Peyer's patch (tissue), 4 donors: ENCODE measurements around the gene FAM193A.

ENCODE experiments used
- POLR2A ChIP-seq, 2 donors: fragments of 450-650 bp; IDR thresholded peaks; one replicate each; pipeline ENCODE4 v1.5.1; 2017; ENCODE audit warnings: antibody characterized with exemption in 2 of 2, mild to moderate bottlenecking in 2 of 2, moderate library complexity in 2 of 2
- TF ChIP-seq, protein P1 (sequence below), 6 experiments: fragments of 450-650 bp in 4 of 6; fragments of 200-600 bp in 2 of 6; sonication (generic) in 1 of 6; IDR thresholded peaks; one replicate each; pipeline ENCODE4 v1.5.1; 2017 to 2019; ENCODE audit warnings: antibody characterized with exemption in 6 of 6, mild to moderate bottlenecking in 3 of 6, moderate library complexity in 1 of 6

DNA sequence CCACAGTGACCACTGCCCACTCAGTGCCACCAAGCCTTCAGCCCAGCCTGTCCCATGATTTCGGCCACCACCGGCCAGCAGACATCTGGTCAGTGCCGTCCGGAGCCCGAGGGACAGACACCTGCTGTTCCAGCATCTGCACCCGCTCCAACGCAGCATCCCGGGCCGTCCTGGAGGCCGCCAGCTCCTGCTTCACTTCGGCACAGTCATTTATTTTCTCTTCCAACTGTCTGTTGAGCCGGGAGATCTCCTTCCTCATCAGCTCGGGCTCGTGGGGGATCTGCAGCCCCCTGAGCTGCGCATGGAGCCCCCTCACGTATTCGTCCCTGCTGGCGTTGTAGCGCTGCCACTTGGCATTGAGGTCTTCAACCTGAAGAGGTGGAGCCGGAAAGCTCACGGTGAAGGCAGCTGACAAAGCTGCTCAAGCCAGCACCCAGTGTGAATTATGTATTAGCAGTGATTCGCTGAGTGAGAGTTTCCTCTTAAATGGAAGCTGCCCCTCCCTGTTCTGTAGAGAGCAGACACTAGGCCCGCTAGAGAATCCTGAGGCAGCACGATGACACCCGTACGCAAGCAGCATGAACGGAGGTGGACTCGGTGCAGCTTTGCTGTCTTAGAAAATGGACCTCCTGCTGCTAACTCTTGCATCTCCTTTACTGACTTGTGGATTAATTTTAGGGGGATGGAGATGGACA is 208.3 kb downstream of the FAM193A start:
- TF ChIP-seq, protein P1, sequence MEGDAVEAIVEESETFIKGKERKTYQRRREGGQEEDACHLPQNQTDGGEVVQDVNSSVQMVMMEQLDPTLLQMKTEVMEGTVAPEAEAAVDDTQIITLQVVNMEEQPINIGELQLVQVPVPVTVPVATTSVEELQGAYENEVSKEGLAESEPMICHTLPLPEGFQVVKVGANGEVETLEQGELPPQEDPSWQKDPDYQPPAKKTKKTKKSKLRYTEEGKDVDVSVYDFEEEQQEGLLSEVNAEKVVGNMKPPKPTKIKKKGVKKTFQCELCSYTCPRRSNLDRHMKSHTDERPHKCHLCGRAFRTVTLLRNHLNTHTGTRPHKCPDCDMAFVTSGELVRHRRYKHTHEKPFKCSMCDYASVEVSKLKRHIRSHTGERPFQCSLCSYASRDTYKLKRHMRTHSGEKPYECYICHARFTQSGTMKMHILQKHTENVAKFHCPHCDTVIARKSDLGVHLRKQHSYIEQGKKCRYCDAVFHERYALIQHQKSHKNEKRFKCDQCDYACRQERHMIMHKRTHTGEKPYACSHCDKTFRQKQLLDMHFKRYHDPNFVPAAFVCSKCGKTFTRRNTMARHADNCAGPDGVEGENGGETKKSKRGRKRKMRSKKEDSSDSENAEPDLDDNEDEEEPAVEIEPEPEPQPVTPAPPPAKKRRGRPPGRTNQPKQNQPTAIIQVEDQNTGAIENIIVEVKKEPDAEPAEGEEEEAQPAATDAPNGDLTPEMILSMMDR (IDR thresholded peaks at IDR 0.05) = no peak
- no peak for TF ChIP-seq POLR2A (IDR thresholded peaks at IDR 0.05)
